NCI-H2081 treated with DMSO at 0.1 percent for 48 hours (cell line): ENCODE data around the gene MGAT4A.

Experiments used
- DNase-seq: peaks from one replicate; lab custom pipeline; 2025; lab: John Stamatoyannopoulos, UW

The MGAT4A gene

DNA sequence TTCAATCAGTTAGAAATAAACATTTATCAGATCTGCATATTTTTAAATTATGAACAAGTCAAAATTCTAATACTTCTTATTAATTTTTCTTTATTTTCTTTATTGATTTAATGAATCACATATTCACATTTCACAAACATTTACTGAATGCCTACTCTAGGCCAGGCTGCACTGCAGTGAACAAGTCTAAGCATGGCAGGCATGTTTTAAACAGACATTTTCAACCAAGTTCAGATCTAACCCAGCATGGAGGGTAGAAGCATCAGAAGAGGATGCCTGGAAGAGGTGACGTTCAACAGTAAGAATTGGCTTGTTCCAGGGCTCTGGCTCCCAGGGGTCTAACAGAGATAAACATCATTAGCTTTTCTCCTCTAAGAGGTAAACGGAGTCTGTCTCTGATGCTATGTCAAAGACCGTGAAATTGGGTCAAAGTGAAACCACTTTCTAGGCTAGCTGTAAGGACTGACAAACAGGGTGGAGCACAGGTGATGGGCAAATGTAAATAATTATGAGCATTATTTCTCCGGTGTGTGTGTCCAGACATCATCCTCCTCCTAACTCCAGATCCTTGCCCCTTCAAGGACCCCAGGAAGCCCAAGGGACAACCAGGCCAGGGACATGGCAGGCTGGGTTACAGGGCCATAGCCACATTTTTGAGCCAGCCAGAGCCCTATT, 72.0 kb downstream of the MGAT4A start:
- no peak for DNase-seq

DNA sequence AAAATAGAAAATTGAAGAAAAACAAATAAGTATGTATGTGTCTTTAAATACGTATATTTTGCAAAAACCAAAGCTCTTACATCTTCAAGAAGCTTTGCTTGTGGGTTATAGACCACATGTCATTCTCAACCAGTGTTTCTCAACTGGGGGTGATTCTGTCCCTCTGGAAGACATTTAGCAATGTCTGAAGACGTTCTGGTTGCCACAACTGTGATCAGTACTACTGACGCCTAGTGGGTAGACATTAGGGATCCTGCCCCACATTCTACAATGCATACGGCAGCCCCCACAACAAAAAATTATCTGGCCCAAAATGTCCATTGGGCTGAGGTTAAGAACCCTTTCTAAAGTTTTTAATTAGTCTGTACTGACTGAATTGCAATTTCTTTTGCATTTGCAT, 74.1 kb downstream of the MGAT4A start:
- DNase-seq = no peak

DNA sequence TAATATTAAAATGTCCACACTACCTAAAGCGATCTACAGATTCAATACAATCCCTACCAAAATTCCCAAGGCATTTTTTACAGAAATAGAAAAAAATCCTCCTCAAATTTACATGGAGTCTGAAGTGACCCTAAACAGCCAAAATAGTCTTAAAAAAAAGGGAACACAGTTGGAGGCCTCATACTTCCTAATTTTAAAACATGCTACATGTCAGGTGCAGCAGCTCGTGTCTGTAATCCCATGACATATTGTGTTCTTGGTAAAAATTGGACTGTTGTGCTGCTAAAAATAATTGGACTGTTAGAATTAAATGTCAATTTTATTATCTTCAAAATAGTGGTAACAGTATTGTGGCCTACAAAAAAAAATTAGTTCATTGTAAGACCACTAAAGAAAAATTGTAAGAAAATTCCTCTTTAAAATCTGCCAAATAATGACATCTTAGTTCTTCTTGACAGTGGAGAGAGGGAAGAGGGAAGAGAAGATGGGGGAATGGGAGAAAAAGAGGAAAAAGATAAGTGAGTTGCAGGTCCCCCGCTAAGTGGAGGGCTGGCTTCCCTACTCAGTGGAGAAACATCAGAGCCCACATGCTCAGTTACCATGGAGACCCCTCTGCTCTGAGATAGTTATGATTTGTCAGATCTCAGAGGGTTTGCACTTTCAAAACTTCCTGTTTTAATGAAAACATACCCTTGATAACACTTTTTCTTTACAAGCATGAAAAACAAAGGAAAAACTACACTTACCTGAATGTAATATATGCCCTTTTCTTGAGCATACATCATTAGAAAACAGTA, 76.0 kb downstream of the MGAT4A start:
- no peak for DNase-seq

DNA sequence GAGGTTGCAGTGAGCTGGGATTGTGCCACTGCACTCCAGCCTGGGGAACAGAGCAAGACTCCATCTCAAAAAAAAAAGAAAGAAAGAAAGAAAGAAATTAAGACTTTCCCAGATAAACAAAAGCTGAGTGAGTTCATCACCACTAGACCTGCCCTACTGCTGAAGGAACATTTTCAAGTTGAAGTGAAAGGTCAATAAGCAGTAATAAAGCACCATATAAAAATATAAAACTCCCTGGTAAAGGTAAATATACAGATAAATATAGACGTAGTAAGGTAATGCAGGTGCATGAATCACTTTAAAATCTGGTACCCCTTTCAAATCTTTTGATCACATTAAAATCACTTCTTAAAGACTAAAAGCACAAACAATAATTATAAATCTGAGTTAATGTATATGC, 79.9 kb downstream of the MGAT4A start:
- DNase-seq = no peak

DNA sequence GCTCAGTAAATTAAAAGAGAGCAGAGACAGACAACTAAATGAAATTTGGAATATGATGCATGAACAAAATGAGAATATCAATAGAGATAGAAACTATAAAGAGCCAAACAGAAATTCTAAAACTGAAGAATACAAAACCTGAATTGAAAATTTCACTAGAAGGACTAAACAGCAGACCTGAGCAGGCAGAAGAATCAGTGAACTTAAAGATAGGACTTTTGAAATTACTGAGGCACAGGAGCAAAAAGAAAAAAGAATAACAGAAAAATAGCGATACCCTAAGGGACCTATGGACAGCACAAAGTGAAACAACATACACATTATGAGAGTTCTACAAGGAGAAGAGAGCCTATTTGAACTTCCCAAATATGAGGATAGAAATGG, 80.9 kb downstream of the MGAT4A start:
- DNase-seq = no peak

DNA sequence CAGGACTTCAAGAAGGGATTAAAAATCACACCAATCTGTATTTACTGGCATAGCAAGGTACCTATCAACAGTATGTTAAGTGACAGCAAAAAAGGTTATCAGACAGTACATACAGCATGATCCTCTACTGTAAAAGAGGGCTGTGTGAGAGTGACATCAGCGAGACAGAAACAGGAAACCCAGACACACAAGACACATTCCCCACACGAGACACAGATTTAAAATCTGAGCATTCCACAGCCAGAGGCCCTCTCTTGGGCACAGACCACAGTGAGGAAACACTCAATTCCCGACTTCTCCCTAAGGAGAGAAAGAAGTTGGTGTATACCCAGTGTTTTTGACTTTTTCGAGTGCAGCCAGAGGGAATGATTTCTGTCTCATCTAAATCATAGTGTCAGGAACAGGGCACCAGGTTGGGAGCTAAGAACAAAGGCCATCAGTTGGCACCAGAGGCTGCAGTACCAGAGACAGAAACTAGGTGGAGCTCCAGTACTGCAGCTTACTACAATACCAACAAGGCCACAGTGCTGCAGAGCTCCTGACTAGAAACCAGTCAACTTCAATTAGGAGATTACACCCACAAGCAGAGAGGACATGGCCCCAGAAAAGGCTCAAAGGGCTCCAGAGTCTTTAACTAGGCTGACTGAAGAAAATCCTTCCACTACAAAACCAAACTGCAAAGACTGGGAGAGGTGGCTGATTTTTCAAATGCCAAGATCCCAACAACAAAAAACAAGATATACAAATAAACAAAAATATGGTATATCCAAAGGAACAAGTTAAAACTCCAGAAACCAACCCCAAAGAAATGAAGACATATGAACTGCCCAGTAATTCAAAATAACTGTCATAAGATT, 81.6 kb downstream of the MGAT4A start:
- peak; percentile 62 for DNase-seq

DNA sequence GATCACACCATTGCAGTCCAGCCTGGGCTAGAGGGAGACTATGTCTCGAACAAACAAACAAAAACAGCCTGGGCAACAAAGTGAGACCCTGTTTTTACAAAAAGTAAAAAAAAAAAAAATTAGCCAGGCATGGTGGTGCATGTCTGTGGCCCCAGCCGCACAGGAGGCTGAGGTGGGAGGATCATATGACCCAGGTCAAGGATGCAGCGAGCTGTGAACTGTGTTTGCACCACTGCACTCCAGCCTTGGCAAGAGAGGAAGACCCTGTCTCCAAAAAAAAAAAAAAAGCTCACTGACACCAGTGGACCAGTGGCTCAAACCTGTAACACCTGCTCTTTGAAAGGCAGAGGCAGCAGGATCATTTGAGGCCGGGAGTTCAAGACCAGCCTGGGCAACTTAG, 82.5 kb downstream of the MGAT4A start:
- no peak for DNase-seq

DNA sequence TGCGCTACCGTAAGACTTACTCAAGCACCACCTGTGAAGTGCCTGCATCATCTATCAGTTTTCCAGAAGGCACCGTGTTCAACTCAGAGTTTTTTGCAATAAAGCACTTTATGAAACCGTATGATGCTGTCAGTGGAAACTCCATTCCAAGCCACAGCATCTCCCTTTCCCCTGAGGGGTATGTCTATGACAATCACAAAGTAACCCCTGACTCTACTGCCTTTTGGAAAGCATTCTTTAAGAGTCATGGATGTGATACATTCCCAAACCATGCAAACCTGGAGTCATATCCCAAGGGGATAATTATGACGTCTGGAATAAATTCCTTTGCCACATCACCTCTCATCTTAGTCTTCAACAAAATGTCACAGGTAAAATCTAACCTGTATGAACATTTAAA, 83.3 kb downstream of the MGAT4A start:
- no peak for DNase-seq

DNA sequence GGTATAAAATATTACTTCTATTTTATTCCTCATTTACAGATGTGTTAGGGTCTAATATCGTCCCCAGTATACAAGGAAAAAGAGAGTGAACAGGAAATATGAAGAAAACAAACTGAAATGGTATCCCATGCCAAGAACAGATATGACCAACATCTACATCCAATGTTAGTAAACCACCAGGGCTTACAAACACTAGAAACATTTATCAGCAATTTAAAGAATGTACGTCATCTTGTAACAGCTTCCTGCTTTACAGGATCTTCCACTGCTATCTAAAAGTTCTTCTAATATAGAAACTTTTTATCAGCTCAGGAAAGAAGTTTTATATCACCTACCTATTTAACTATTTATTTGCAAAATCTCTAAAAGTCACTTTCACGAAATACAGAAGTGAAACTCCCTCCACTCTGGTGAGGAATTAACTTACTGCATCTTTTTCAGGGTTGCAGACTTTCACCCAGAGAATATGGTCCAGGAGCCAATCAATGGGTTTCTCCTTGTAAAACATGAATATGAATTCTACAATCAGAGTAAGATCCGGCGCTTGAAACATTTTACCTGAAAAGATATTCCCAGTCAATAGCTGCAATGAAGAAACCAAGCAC, 87.3 kb downstream of the MGAT4A start:
- DNase-seq = no peak

DNA sequence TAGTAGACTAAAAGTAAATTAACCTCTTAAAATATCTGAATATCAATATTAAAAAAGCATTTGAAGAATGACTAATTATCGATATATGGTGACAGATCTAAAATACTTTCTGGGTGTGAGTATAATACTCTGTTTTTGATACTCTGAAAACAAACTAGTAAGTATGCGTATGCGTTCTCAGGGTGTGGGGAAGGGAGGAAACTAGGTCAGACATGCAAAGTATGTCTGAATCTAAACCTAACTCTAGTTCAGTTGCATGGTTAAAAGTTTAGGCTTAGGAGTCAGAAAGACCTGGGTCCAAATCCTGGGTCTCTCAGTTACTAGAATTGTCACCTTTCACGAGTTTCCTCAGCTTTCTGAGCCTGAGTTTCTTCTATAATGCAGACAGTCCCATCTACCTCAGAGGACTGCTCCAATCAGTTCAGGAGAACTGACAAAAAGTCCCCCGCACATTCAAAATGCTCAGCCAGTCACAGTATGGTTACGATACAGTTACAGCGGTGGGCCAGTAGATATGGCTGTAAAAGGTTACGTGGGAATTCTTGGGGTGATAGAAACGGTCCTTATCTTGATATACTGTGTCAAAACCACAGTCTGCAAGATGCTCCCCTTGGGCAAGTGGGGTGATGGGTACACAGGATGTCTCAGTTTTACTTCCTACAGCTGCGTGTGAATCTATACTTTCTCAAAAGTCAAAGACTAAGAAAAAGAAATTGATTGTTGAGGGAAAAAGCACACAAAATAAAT, 93.4 kb downstream of the MGAT4A start:
- no peak for DNase-seq

DNA sequence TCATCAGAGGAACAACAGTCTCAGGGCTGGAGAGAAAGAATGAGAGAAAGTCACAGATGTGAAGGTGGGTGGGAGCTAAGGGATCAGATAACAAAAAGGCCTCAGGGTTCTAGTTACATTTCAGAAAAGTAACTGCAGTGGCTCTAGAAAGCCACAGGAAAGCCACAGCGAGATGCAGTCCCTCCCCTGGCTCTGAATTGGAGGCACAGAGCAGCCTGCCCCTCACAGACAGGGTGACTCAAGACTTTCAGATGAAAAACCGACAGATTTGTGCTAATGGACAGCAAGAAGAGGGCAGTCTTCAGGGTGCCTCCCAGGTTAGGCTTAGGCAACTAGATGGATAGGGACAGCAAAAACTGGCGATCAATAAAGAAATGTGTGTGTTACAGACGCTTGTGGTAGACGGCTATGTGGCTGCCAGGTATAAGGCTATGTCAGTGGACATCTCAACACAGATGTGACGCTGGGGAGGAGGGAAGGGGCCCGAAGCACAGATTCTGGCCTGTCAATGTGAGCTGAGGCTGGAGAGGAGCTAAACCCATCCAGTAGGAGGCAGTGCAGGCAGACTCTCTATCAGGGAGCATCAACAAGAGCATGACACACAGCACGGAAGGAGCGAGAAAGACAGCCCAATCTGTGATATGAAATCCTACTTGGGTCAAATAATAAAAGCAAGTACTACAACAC, 96.4 kb downstream of the MGAT4A start:
- DNase-seq = no peak

DNA sequence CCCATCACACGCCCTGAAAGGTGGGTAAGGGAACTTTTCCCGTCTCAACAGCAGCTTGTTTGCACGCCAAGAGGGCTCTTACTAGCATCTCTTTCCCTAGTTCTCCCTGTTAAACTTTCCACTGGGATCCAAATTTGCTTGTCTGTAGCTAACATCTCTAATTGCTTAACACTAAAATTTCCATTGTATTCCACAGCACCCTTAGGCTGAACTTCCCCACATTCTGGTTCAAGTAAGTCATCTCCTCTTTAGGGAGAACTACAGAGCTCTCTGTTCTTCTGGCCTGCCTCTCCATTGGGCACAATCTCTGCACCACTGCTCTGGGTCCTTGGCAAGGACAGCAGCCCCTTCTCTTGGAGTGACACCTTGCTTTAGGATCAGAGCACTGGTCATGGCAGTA, 98.6 kb downstream of the MGAT4A start:
- no peak for DNase-seq

DNA sequence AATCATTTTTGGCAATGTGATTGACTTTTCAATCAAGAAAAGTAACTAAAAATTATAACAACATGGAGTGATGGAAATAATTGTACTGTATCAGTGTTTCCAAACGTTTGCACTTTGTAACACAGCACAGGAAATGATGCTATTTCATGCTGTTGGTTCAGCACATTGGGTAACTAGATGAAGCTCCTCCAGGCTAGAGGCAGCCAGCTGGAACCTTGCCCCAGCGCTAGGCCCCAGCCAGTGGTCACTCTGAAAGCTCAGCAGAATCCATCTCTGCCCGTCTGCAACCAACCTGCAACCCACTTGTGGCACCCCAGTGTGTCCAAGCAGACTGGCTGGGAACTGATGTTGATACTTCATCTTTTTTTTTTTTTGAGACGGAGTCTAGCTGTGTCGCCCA, 107.3 kb downstream of the MGAT4A start:
- no peak for DNase-seq

DNA sequence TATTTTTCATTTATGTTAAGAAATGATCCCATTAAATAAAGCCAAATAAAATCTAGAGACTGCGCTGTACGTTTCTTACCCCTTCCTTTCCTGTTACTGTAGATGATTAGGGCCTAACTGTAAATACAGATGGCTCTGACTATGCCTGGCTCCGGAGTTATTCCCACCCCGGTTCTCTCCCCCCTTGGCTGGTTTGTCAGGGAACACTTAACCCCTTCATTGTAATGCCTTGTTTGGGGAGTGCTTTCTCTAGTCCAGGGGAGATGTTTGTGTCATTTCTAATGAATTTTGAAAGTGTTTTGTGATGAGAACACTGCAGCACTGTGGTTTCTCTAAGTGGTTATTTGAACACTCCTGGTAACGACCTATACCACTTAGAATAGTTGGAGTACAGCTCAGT, 113.8 kb downstream of the MGAT4A start:
- no peak for DNase-seq

DNA sequence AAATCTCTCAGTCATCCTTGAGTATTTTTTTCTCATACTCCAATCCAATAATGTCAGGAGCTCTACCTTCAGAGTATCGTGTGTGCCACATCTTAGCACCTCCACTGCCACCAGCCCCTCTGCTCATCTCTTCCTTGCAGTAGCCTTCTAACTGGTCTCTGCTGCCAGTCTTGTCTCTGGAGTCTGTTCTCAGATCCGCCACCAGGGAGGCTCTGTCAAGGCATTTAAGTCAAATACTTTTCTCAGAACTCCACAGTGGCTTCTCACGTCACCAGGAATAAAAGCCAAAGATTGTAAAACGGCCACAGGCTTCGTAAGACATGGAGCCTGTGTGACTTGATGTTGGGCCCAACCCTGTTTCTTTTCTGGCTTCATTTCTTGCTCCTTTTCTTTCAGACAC, 115.5 kb downstream of the MGAT4A start:
- no peak for DNase-seq

DNA sequence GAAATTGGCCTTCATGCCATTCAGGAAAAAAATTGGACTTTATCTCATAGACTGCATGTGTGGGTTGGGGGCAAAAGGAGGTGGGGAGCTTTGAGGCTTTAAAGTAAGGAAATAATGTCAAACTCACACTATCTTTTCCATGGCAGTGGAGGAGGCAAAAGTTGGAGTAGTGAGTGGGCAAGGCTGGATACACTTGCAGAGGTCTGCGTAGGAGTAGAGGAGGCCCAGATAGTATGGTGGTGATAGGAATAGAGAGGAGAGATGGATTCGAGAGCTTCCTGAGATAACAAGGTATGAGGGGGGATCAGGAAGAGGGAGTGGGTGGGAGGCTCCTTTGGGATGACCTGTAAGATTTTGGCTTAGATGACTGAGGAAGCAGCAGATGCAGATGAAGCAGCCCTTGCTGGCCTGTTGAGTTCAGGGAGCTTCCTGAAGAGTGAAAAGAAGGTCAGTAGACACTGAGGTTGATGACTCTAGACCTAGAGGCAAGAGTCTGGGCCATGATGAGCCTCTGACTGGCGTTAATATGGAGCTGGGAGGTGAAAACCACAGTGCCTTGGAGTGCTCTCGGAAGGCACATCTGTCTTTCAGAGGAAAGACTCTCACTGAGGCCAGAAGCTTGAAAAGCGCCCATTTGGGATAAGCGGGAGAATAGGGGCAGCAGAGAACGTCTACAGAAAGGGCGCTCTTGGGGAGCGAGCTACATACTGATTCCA, 116.8 kb downstream of the MGAT4A start:
- no peak for DNase-seq

DNA sequence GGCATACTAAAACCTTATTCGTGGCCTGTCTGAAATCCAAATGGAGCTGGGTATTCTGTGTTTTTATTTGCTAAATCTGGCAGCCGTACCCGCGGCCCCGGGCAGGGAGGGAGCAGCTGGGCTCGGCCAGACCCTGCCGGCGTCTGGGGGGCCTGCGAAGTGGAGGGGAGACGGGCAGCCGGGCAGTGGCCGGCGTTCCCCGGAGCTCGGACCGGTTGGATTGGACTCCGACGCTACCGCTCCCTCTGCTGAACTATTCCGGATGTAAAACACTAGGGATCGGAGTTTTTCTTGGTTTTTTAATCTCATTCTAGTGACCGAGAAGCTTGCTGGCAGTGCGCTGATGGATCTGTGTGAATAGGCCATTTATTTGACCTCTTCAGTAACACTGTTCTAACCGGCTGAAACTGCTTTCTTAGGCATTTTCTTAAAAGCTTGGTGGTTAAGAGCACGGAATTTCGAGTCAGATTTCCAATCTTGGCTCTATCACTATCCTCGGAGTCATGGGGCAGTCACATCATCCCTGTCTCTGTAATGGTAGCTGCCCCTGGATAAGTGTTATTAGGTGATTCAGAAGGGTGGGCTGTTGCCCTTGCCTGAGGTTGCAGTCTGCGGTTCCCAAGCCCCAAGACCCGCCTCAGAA, 121.8 kb downstream of the MGAT4A start:
- DNase-seq = no peak

DNA sequence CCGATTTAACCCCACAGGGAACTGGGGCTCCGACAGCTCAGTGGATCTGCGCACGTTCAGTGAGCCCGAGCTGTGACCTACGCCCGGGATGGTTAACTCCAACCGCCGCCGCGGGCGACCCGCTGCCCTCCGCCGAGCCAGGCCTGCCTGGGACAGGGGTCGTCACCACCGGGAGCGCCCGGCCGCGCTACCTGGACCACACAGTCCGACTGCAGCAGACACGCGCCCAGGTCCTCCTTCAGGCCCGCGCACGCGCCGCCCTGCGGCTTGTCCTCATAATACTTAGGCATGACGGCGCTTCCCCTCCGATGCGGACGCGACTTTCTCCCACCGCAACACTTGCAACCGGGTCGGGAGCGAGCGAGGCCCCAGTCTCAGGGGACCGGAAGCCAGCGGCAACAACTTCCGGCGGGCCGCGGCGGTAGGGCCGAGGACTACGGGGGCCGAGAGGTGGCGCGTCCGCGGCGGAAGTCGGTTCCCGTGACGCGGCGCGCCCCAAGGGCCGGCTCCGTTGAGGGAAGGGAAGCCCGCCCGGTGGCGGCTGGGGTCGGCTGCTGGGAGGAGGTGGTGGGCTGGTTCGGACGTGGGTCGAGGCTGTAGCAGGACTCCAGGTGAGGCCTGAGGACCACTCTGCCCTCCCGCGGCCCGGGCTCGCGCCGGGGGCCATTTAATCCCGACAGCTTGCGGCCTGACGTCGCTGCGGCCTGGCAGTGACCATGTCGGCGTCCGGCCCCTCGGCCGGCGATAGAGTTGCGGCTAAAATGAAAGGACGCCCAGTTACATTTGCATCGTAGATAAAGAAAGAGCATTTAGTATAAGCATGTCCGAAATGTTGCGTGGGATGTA, 122.6 kb downstream of the MGAT4A start, which contains the start of the genes COA5 and UNC50:
TSS of gene COA5 (minus strand) at position 397 of the 846 bp plus-strand sequence. CDS start at position 290, 107 bp downstream.
TSS of gene UNC50 (plus strand) at position 474 of the 846 bp plus-strand sequence. CDS start 1,171 bp downstream, outside the sequence.
- peak; percentile 64 for DNase-seq

DNA sequence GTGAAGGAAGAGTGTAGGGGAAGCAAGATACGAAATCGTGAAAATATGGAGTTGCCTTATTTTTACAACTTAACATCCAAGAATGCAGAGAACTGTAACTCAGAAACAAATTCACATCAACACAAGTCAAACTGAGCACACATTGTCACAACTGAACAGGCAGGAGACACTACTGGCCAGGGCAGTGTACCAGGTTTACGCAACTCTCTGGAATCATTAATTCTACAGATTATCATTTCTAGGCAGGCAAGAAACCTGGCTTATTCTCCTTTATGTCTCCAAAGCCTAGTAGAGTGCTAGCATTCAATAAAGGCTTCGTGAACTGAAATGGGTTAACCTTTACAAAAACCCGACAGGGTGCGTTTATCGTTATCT, 123.2 kb downstream of the MGAT4A start:
- DNase-seq = no peak
